IMR-90 (cell line): ENCODE data around the gene ITGAL. TPM values are rescaled to one million over a fixed set of nuclear protein-coding genes. Genes with fewer than 3 reads are reported as not detected.

Experiments
- ATAC-seq: fragments of 200-7000 bp; cut with Tn5 transposase; 2 replicates; pipeline ENCODE4 v1.9.1; 2020; ENCODE audit warnings: low read depth, mild to moderate bottlenecking, moderate library complexity
- BruUV-seq: library from RNA; stranded (reverse); fragments of 400-500 nt; replicated peaks from 2 replicates; lab custom pipeline; 2021; lab: Mats Ljungman, UMichigan
- CTCF ChIA-PET: fragments of 300-600 bp; formaldehyde crosslinking; extraction: SDS; loops from one replicate; lab custom pipeline; 2021; ENCODE audit warnings: antibody characterized with exemption; lab: Yijun Ruan, JAX
- POLR2A ChIA-PET: fragments of 300-600 bp; sonication (Branson Sonifier 250); formaldehyde crosslinking; loops from one replicate; lab custom pipeline; 2022; ENCODE audit warnings: antibody characterized with exemption; ENCODE audit not compliant: unreplicated experiment; lab: Charles Lee
- DNase-seq: peaks from one replicate; pipeline ENCODE4 v3.0.0; 2013
- H2AFZ ChIP-seq: replicated peaks from 2 replicates; pipeline ENCODE3; 2013; ENCODE audit warnings: low read length, mild to moderate bottlenecking; ENCODE audit not compliant: poor library complexity
- H2AK5ac ChIP-seq: 2 replicates; pipeline ENCODE4 v1.6.1; 2013; ENCODE audit warnings: low read depth, low read length, inconsistent platforms
- H2AK9ac ChIP-seq: replicated peaks from 2 replicates; pipeline ENCODE3; 2013; ENCODE audit warnings: mild to moderate bottlenecking, low read depth, low read length, moderate library complexity; ENCODE audit not compliant: poor library complexity
- H2BK120ac ChIP-seq: 2 replicates; pipeline ENCODE4 v1.6.1; 2013; ENCODE audit warnings: low read depth, low read length, inconsistent platforms
- H2BK15ac ChIP-seq: 3 replicates; pipeline ENCODE4 v1.6.1; 2013; ENCODE audit warnings: low read depth, low read length, inconsistent platforms
- H2BK20ac ChIP-seq: 2 replicates; pipeline ENCODE4 v1.6.1; 2013; ENCODE audit warnings: low read depth, mild to moderate bottlenecking, inconsistent platforms, low read length, moderate library complexity
- H2BK5ac ChIP-seq: 2 replicates; pipeline ENCODE4 v1.6.1; 2013; ENCODE audit warnings: mild to moderate bottlenecking, low read depth, low read length, inconsistent platforms; ENCODE audit not compliant: poor library complexity, severe bottlenecking
- H3K14ac ChIP-seq: replicated peaks from 2 replicates; pipeline ENCODE4 v1.6.1; 2013; ENCODE audit warnings: low read depth, low read length, inconsistent platforms
- H3K18ac ChIP-seq: 2 replicates; pipeline ENCODE4 v1.6.1; 2013; ENCODE audit warnings: low read depth, low read length, control low read depth
- H3K23ac ChIP-seq: 2 replicates; pipeline ENCODE4 v1.6.1; 2013; ENCODE audit warnings: low read depth, low read length, inconsistent platforms
- H3K27ac ChIP-seq: 2 replicates; pipeline ENCODE4 v1.5.1; 2013; ENCODE audit warnings: mild to moderate bottlenecking, control low read depth, low read length; ENCODE audit not compliant: insufficient read depth
- H3K27me3 ChIP-seq: 2 replicates; pipeline ENCODE4 v1.6.1; 2013; ENCODE audit warnings: low read length; ENCODE audit not compliant: control insufficient read depth, insufficient read depth
- H3K36me3 ChIP-seq: 2 replicates; pipeline ENCODE4 v1.6.1; 2013; ENCODE audit warnings: low read length, mixed read lengths; ENCODE audit not compliant: control insufficient read depth, insufficient read depth
- H3K4ac ChIP-seq: 2 replicates; pipeline ENCODE4 v1.6.1; 2013; ENCODE audit warnings: low read depth, low read length, inconsistent platforms
- H3K4me1 ChIP-seq: 2 replicates; pipeline ENCODE4 v1.6.1; 2013; ENCODE audit warnings: low read length, mixed read lengths; ENCODE audit not compliant: control insufficient read depth, insufficient read depth
- H3K4me2 ChIP-seq: 2 replicates; pipeline ENCODE4 v1.6.1; 2013; ENCODE audit warnings: low read depth, mild to moderate bottlenecking, control low read depth, low read length, moderate library complexity
- H3K4me3 ChIP-seq: 2 replicates; pipeline ENCODE4 v1.5.1; 2013; ENCODE audit warnings: low read depth, mild to moderate bottlenecking, control low read depth, low read length, moderate library complexity; ENCODE audit not compliant: insufficient read depth
- H3K56ac ChIP-seq: 2 replicates; pipeline ENCODE4 v1.6.1; 2013; ENCODE audit warnings: low read length, inconsistent platforms; ENCODE audit not compliant: insufficient read depth; ENCODE audit errors: extremely low read depth
- H3K79me1 ChIP-seq, 2 experiments: 2 replicates each; pipeline ENCODE4 v1.6.1; 2013; ENCODE audit warnings: low read length in 2 of 2, inconsistent platforms in 1 of 2, low read depth in 1 of 2
- H3K9ac ChIP-seq: 2 replicates; pipeline ENCODE4 v1.6.1; 2013; ENCODE audit warnings: low read depth, low read length, control low read depth
- H3K9me1 ChIP-seq: 2 replicates; pipeline ENCODE4 v1.6.1; 2013; ENCODE audit warnings: low read length, inconsistent platforms; ENCODE audit not compliant: insufficient read depth
- H3K9me3 ChIP-seq: 2 replicates; pipeline ENCODE4 v1.6.1; 2013; ENCODE audit warnings: low read length; ENCODE audit not compliant: control insufficient read depth, insufficient read depth
- H4K20me1 ChIP-seq: 2 replicates; pipeline ENCODE4 v1.6.1; 2013; ENCODE audit warnings: low read length, inconsistent platforms; ENCODE audit not compliant: insufficient read depth
- H4K5ac ChIP-seq: 2 replicates; pipeline ENCODE4 v1.6.1; 2013; ENCODE audit warnings: mild to moderate bottlenecking, low read depth, low read length, control low read depth
- H4K8ac ChIP-seq, 2 experiments: 2 replicates each; pipeline ENCODE4 v1.6.1; 2013; ENCODE audit warnings: low read depth in 2 of 2, low read length in 2 of 2, control low read depth in 1 of 2, inconsistent platforms in 1 of 2
- H4K91ac ChIP-seq: 2 replicates; pipeline ENCODE4 v1.6.1; 2013; ENCODE audit warnings: low read depth, low read length, inconsistent platforms; ENCODE audit not compliant: insufficient read depth
- CTCF ChIP-seq: conservative IDR thresholded peaks from 2 replicates; pipeline ENCODE4 v1.5.1; 2012; ENCODE audit warnings: mild to moderate bottlenecking, low read depth, low read length, improper control_type of control experiment
- ELK1 ChIP-seq: fragments of 150-350 bp; IDR thresholded peaks from 2 replicates; pipeline ENCODE4 v1.6.1; 2016; ENCODE audit warnings: low read depth, mild to moderate bottlenecking, low read length, moderate library complexity, borderline replicate concordance
- FOS ChIP-seq: fragments of 150-350 bp; IDR thresholded peaks from 2 replicates; pipeline ENCODE4 v1.6.1; 2016; ENCODE audit warnings: low read depth, low read length
- MAFK ChIP-seq: IDR thresholded peaks from 2 replicates; pipeline ENCODE4 v1.6.1; 2012; ENCODE audit warnings: low read depth, low read length, improper control_type of control experiment
- NFE2L2 ChIP-seq: fragments of 150-350 bp; IDR thresholded peaks from 2 replicates; pipeline ENCODE4 v1.6.1; 2016; ENCODE audit warnings: low read depth, mild to moderate bottlenecking, low read length
- POLR2A ChIP-seq: IDR thresholded peaks from 2 replicates; pipeline ENCODE4 v1.6.1; 2012; ENCODE audit warnings: mild to moderate bottlenecking, low read depth, low read length
- RAD21 ChIP-seq: IDR thresholded peaks from 2 replicates; pipeline ENCODE4 v1.6.1; 2012; ENCODE audit warnings: low read length, improper control_type of control experiment
- RCOR1 ChIP-seq: IDR thresholded peaks from 2 replicates; pipeline ENCODE4 v1.6.1; 2012; ENCODE audit warnings: mild to moderate bottlenecking, low read length, improper control_type of control experiment; ENCODE audit not compliant: insufficient replicate concordance
- RFX5 ChIP-seq: IDR thresholded peaks from 2 replicates; pipeline ENCODE4 v1.8.0; 2012; ENCODE audit warnings: low read depth, mild to moderate bottlenecking, low read length, moderate library complexity
- WGBS, 2 experiments: methylation state at CpG; one replicate each; pipeline versions ENCODE4 v1.1.5 to v1.1.7; 2013; ENCODE audit warnings: missing lambda C conversion rate in 2 of 2; ENCODE audit not compliant: insufficient read length in 1 of 2; ENCODE audit errors: extremely low coverage in 2 of 2; 5-methylcytosine and 5-hydroxymethylcytosine counted together
- dilution Hi-C: fragments of 300-500 bp; cut with HindIII; formaldehyde crosslinking; loops from one replicate; pipeline ENCODE4 v1.14.3; 2018; ENCODE audit warnings: low sequenced_read_pairs; ENCODE audit not compliant: unreplicated experiment
- in situ Hi-C: fragments of 300-500 bp; cut with MboI; formaldehyde crosslinking; loops from 3 replicates; pipeline ENCODE4 v1.14.3; 2019; ENCODE audit warnings: low sequenced_read_pairs, inconsistent platforms, mixed read lengths
- intact Hi-C: fragments of 100-400 bp; cut with micrococcal nuclease; formaldehyde crosslinking; loops from 2 replicates; pipeline ENCODE4 v1.10.0; 2022
- polyA plus RNA-seq, 3 experiments: library from polyadenylated mRNA; depleted of rRNA; stranded (reverse); fragments of >200 nt; gene quantifications; 2 replicates each; pipeline ENCODE4 v1.2.3, GENCODE V29; 2012; ENCODE audit warnings: low replicate concordance in 1 of 3
- total RNA-seq: library from RNA; depleted of rRNA; stranded (reverse); fragments of >200 nt; gene quantifications from 2 replicates; pipeline ENCODE4 v1.2.3, GENCODE V29; 2012

The ITGAL gene
- total and polyA plus RNA-seq, 2 of the 4 experiments (the other 2 are of a cell fraction), result not detected

DNA sequence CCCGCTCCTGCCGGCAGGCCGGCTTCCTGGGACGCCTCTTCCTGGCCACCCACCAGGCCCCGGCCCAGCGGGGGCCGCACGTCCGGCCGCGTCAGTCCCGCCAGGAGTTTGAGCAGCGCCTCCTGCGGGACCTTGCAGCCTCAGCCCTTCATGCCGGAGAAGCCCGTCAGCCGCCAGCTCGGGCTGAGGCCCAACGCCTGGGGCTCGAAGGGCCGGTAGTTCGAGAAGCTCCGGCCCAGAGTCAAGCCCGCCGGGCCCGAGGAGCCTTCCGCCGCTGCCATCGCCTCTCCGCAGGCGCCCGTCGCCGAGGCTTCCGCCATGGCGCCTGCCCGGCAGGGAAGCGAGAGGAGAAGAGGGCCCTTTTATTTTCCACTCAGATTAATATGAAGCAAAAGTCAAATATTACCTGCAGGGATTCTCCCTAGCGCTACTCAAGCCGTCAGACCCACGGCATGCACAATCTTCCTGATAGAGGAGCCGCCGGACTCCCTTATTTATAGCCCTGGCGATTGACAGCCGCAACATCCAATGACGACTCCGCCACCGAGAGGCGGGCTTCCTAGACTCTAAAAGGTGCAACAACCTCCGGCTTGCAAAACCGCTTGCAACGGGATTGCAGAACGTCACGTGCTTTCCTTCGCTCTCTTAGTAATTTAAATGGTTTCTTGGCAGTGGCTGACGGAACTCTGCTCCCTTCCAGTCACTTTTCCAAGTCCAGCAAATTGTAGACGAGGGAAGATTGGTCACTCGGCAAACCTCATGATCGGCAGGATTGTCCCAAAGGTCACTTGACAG lies 26.9 kb upstream of the ITGAL start, which contains the start of gene SEPHS2 (continued):
- TF ChIP-seq RCOR1 (no peak), POLR2A (peak; percentile 95), RAD21 (peak; percentile 35), FOS (no peak)

DNA sequence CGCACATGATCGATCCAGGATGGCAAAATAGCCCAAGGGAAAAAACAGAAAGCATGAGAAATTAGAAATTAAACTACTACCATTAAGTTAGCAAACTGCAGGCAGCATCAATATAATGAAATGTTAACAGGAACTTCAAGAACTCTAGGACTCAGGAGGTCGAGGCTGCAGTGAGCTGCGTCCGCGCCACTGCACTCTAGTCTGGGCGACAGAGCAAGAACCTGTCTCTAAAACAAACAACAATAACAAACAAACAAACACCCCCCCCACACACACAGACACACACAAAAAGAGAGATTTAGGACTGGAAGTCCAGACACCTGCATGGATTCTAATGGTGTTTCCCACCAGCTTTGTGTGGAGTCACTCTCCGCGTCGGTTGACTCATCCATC lies 26.3 kb upstream of the ITGAL start:
- intact Hi-C loops, result no loop called here
- H2BK5ac ChIP-seq, result peak overlapping the region; percentile 21
- peak overlapping the region; percentile 30 for H3K27ac ChIP-seq
- no peak overlapping the region for H2AK5ac ChIP-seq
- peak overlapping the region; percentile 65 for H4K91ac ChIP-seq
- H3K4me3 ChIP-seq, result peak overlapping the region; percentile 65
- no peak for DNase-seq
- no peaks in the 10 kb centered on the region; the same call in 1 of the 2 replicates for H3K27me3 ChIP-seq
- no peak overlapping the region; the same call in 2 of the 3 replicates for H2BK15ac ChIP-seq
- H3K36me3 ChIP-seq, result peaks cover 9% of the 10 kb centered on the region
- POLR2A ChIA-PET, result no interaction called here
- H3K56ac ChIP-seq, result no peak overlapping the region
- peak overlapping the region; percentile 87 for H2AFZ ChIP-seq
- H3K9me3 ChIP-seq, result 0 out of 2 replicates have a peak, but pooled peaks cover 5% of the 10 kb centered on the region
- peak overlapping the region; percentile 81 for H3K4ac ChIP-seq
- peaks cover 7% of the 10 kb centered on the region for H3K9me1 ChIP-seq
- peak overlapping the region; percentile 38 for H3K9ac ChIP-seq
- peak overlapping the region; percentile 59 for H3K14ac ChIP-seq
- H3K18ac ChIP-seq, result peak overlapping the region; percentile 20; the same call in 1 of the 2 replicates
- H4K8ac ChIP-seq, result peak overlapping the region; percentile 14 to 84
- peaks cover 13 to 22% of the 10 kb centered on the region in 2 experiments for H3K79me1 ChIP-seq
- peak overlapping the region; percentile 48 for H2BK120ac ChIP-seq
- H2AK9ac ChIP-seq, result peak overlapping the region; percentile 4
- 0 out of 2 replicates have a peak, but pooled peaks cover 4% of the 10 kb centered on the region for H4K20me1 ChIP-seq
- CTCF ChIA-PET, result no interaction called here
- in situ Hi-C loops, result loop anchor here (5.0 kb wide), 2 partner anchors 151 to 186 kb away; no protein-coding TSS in a partner anchor
- H3K23ac ChIP-seq, result peak overlapping the region; percentile 31; the same call in 1 of the 2 replicates
- no TSS peak for BruUV-seq
- H2BK20ac ChIP-seq, result peak overlapping the region; percentile 11; the same call in 1 of the 2 replicates
- H4K5ac ChIP-seq, result peak overlapping the region; percentile 21
- dilution Hi-C loops, result no loop called here
- WGBS, 2 experiments, result no CpG with 5 or more reads among the region's 10 CpGs
- peaks cover 5% of the 10 kb centered on the region for H3K4me1 ChIP-seq
- no peak for ATAC-seq
- peak overlapping the region; percentile 72 for H3K4me2 ChIP-seq
- TF ChIP-seq ELK1 (no peak), MAFK (no peak), RFX5 (no peak), NFE2L2 (no peak), CTCF (no peak)
